Measurements from ENCODE around the gene FBXO38.

DNA sequence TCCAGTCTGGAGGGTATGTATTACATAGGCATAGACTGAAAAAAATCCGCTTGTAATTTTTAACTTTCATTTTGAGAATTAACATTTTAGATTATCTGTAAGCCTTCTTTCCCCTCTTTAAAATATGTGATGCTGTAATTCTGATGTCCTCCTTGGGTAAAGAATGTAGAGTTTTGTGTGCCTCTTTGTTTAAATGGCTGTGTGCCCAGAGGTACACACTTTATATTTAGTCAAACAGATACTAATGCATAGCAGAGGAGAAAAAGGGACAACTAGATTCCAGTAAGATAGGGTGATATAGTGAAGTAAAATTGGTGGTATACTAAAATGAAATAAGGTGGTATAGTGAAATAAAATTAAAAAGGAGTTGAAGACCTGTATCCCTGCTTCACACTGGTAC lies 1.3 kb downstream of the FBXO38 start:
- TF ChIP-seq POLR2AphosphoS5 (IDR thresholded peaks at IDR 0.05; ENCODE audit: low read depth, low read length) (no peak), POLR2A (IDR thresholded peaks at IDR 0.05; ENCODE audit: low read depth, low read length) (no peak), PAX5 (IDR thresholded peaks at IDR 0.05; ENCODE audit: insufficient read depth, low read length, severe bottlenecking) (no peak)
